Lung (tissue), 12 donors: ENCODE measurements around the gene ABCC2. TPM values are rescaled to one million over a fixed set of nuclear protein-coding genes. Genes with fewer than 3 reads are reported as not detected.
"Not testable (repeated sequence)": the region's sequence is repeated elsewhere in the genome, so short reads cannot be mapped to it uniquely, and the experiment has no call there.

Source experiments
- ATAC-seq: fragments of 200-7000 bp; cut with Tn5 transposase; one replicate; pipeline ENCODE4 v1.9.1; 2020; ENCODE audit warnings: moderate number of reproducible peaks; ENCODE audit not compliant: insufficient read depth, low FRiP score
- DNase-seq, 3 donors: peaks; one replicate each; pipeline ENCODE4 v3.0.0-alpha.2; 2013 to 2017
- H3K27ac ChIP-seq, 2 donors: one replicate each; pipeline ENCODE4 v1.5.1; 2013; ENCODE audit warnings: mild to moderate bottlenecking in 2 of 2, moderate library complexity in 2 of 2, control low read depth in 1 of 2, inconsistent platforms in 1 of 2, low read depth in 1 of 2, low read length in 1 of 2
- H3K27me3 ChIP-seq, 3 donors: one replicate each; pipeline ENCODE4 v1.5.1; 2013; ENCODE audit warnings: low read length in 2 of 3; ENCODE audit not compliant: control insufficient read depth in 3 of 3, insufficient read depth in 3 of 3
- H3K36me3 ChIP-seq, 4 donors: one replicate each; pipeline ENCODE4 v1.5.1; 2013; ENCODE audit warnings: low read length in 4 of 4, mild to moderate bottlenecking in 1 of 4, moderate library complexity in 1 of 4; ENCODE audit not compliant: control insufficient read depth in 4 of 4, insufficient read depth in 4 of 4
- H3K4me1 ChIP-seq, 5 donors: one replicate each; pipeline ENCODE4 v1.5.1; 2013; ENCODE audit warnings: low read length in 5 of 5, mild to moderate bottlenecking in 2 of 5, moderate library complexity in 1 of 5; ENCODE audit not compliant: control insufficient read depth in 5 of 5, insufficient read depth in 5 of 5
- H3K4me3 ChIP-seq: one replicate; pipeline ENCODE4 v1.5.1; 2013; ENCODE audit warnings: mild to moderate bottlenecking, control low read depth, moderate library complexity
- H3K9ac ChIP-seq, 2 donors: one replicate each; pipeline ENCODE4 v1.5.1; 2013; ENCODE audit warnings: low read length in 2 of 2, control low read depth in 1 of 2; ENCODE audit not compliant: insufficient read depth in 1 of 2
- H3K9me3 ChIP-seq, 4 donors: one replicate each; pipeline ENCODE4 v1.5.1; 2013; ENCODE audit warnings: low read length in 3 of 4, mild to moderate bottlenecking in 1 of 4, moderate library complexity in 1 of 4; ENCODE audit not compliant: control insufficient read depth in 4 of 4, insufficient read depth in 3 of 4
- CTCF ChIP-seq: IDR thresholded peaks from 2 replicates; pipeline ENCODE4 v1.5.1; 2012; ENCODE audit warnings: mild to moderate bottlenecking; ENCODE audit errors: control extremely low read depth, extremely low read depth
- WGBS, 2 donors: extraction: QIAGEN DNeasy Blood & Tissue Kit; methylation state at CpG; one replicate each; pipeline ENCODE4 v1.1.7; 2013; 5-methylcytosine and 5-hydroxymethylcytosine counted together
- polyA plus RNA-seq, 2 donors: library from polyadenylated mRNA; stranded (reverse); fragments of 200-250 nt; gene quantifications; one replicate each; pipeline ENCODE4 v1.2.1, GENCODE V29; 2013
- total RNA-seq, 2 donors: library from RNA; depleted of rRNA in 1 of 2; stranded (reverse); fragments of >200 nt in 1 of 2; gene quantifications; one replicate each; pipeline ENCODE4 v1.2.1, GENCODE V29; 2014 to 2021
- donor health status: control.
- donor health status: control.
- donor health status: Bipolar disorder and iron deficiency.
- donor health status: healthy.
- donor health status: DM: yes; HTN: yes; CAD: no.

Gene ABCC2
- total and polyA plus RNA-seq, 4 donors: 0.47 to 1.3 (median 0.96) TPM

- no peak for TF ChIP-seq CTCF
- Histone ChIP-seq H3K27me3 (no peaks in the 10 kb centered on the region), H3K36me3 (peaks cover 8 to 25% (median 16%) of the 10 kb centered on the region in 4 donors), H3K4me1 (no peaks in the 10 kb centered on the region), H3K9ac (no peak overlapping the region), H3K9me3 (no peaks in the 10 kb centered on the region), H3K4me3 (no peak overlapping the region), H3K27ac (no peak overlapping the region)
- ATAC-seq: no peak
- peak in 1 of 3 donors; percentile 45 for DNase-seq
- WGBS, 2 donors: 86 to 91% methylated on average over 4 of the region's 4 CpGs
Observed at GRCh38 chr10:99888622-99889021, 106.2 kb downstream of the ABCC2 start.

GRCh38 chr10:99894613-99895012 is 112.2 kb downstream of the ABCC2 start:
- no peaks in the 10 kb centered on the region for H3K27me3 ChIP-seq
- no peaks in the 10 kb centered on the region for H3K9me3 ChIP-seq
- H3K27ac ChIP-seq: no peak overlapping the region
- peaks cover 26 to 44% (median 35%) of the 10 kb centered on the region in 4 donors for H3K36me3 ChIP-seq
- no peak for TF ChIP-seq CTCF
- no peak overlapping the region for H3K4me3 ChIP-seq
- DNase-seq: no peak
- no peaks in the 10 kb centered on the region for H3K4me1 ChIP-seq
- ATAC-seq: no peak
- 85 to 96% methylated on average over 4 of the region's 4 CpGs for WGBS, 2 donors
- no peak overlapping the region for H3K9ac ChIP-seq

- H3K27ac ChIP-seq, H3K27me3 ChIP-seq, DNase-seq, H3K9me3 ChIP-seq, H3K4me1 ChIP-seq, H3K4me3 ChIP-seq, ATAC-seq, H3K9ac ChIP-seq: not testable (repeated sequence)
- peaks cover 26 to 44% (median 36%) of the 10 kb centered on the region in 4 donors for H3K36me3 ChIP-seq
- WGBS, 2 donors: 93 to 97% methylated on average over 9 of the region's 9 CpGs
Observed at GRCh38 chr10:99895066-99895465, 112.6 kb downstream of the ABCC2 start.

- Histone ChIP-seq H3K27ac (no peak overlapping the region), H3K4me3 (no peak overlapping the region), H3K9me3 (no peaks in the 10 kb centered on the region), H3K9ac (no peak overlapping the region), H3K27me3 (no peaks in the 10 kb centered on the region), H3K4me1 (no peaks in the 10 kb centered on the region), H3K36me3 (peaks cover 31 to 41% (median 34%) of the 10 kb centered on the region in 4 donors)
- no peak for ATAC-seq
- no peak for DNase-seq
- 94 to 97% methylated on average over 9 of the region's 9 CpGs for WGBS, 2 donors
- no peak for TF ChIP-seq CTCF
Observed at GRCh38 chr10:99895867-99896266, 113.4 kb downstream of the ABCC2 start.

Other genes starting within 250 kb of the ABCC2 start
- not detected for gene NKX2-3, start 249.7 kb upstream of the ABCC2 start, total RNA-seq
- gene NKX2-3, start 249.7 kb upstream of the ABCC2 start, polyA plus RNA-seq: not detected
- gene SLC25A28, start 162.2 kb upstream of the ABCC2 start, total RNA-seq: 10 to 100 TPM; 31.1 to 47.9 TPM
- gene SLC25A28, start 162.2 kb upstream of the ABCC2 start, polyA plus RNA-seq: 10 to 100 TPM; 47.2 to 86.9 TPM
- 10 to 100 TPM; 12.9 to 14.6 TPM for gene ENTPD7, start 123.1 kb upstream of the ABCC2 start, total RNA-seq
- gene ENTPD7, start 123.1 kb upstream of the ABCC2 start, polyA plus RNA-seq: 1 to 10 TPM; 1.0 to 8.3 TPM
- gene COX15, start 50.5 kb upstream of the ABCC2 start, total RNA-seq: 10 to 100 TPM; 37.6 to 37.7 TPM
- gene COX15, start 50.5 kb upstream of the ABCC2 start, polyA plus RNA-seq: 10 to 100 TPM; 13.5 to 15.5 TPM
- gene CUTC, start 50.4 kb upstream of the ABCC2 start, total RNA-seq: 10 to 100 TPM; 13.0 to 20.2 TPM
- gene CUTC, start 50.4 kb upstream of the ABCC2 start, polyA plus RNA-seq: 10 to 100 TPM; 20.9 to 24.7 TPM
- gene DNMBP, start 227.3 kb downstream of the ABCC2 start, total RNA-seq: 10 to 100 TPM; 17.4 to 31.0 TPM
- 1 to 10 TPM; 6.5 to 7.6 TPM for gene DNMBP, start 227.3 kb downstream of the ABCC2 start, polyA plus RNA-seq